ENCODE data around the gene C2orf66.

The C2orf66 gene

GRCh38 chr2:196767101-196767500 is 42.1 kb downstream of the C2orf66 start:
- TF ChIP-seq CTCF (conservative IDR thresholded peaks at IDR 0.05; ENCODE audit: low read length) = no peak
- no peak overlapping the region for H3K4me3 ChIP-seq (ENCODE audit: low read length)
- DNase-seq (ENCODE audit: low read depth) = no peak

- no peak for TF ChIP-seq CTCF (conservative IDR thresholded peaks at IDR 0.05; ENCODE audit: low read length)
- H3K4me3 ChIP-seq (ENCODE audit: low read length) = no peak overlapping the region
- DNase-seq (ENCODE audit: low read depth) = peak; percentile 25
Measured at GRCh38 chr2:196759378-196759706, 49.8 kb downstream of the C2orf66 start.

- TF ChIP-seq CTCF (conservative IDR thresholded peaks at IDR 0.05; ENCODE audit: low read length) = peak; percentile 60
- H3K4me3 ChIP-seq (ENCODE audit: low read length) = no peak overlapping the region
- DNase-seq (ENCODE audit: low read depth) = peak; percentile 44
Measured at GRCh38 chr2:196758474-196759377, 50.4 kb downstream of the C2orf66 start.

Measured in AG10803 (cell line).